Prostate gland (tissue), 2 donors: ENCODE results near the gene NAP1L4. TPM values are rescaled to one million over a fixed set of nuclear protein-coding genes. Genes with fewer than 3 reads are reported as not detected.

Experiments
- DNase-seq: peaks from one replicate; pipeline ENCODE4 v3.0.0-alpha.2; 2019; ENCODE audit warnings: low spot score
- H3K27ac ChIP-seq, 2 donors: fragments of 200-600 bp; sonication (generic); 2 replicates each; pipeline ENCODE4 v1.5.1; 2017 to 2019
- H3K27me3 ChIP-seq: fragments of 200-600 bp; sonication (generic); replicated peaks from 2 replicates; pipeline ENCODE4 v1.5.1; 2019; ENCODE audit not compliant: insufficient read depth
- H3K36me3 ChIP-seq, 2 donors: fragments of 200-600 bp; sonication (generic); 1 replicate in 1 of 2; 2 replicates in 1 of 2; pipeline versions ENCODE4 v1.5.1 to v1.8.1; 2017 to 2019
- H3K4me1 ChIP-seq: fragments of 200-600 bp; sonication (generic); replicated peaks from 2 replicates; pipeline ENCODE4 v1.5.1; 2019
- H3K4me3 ChIP-seq, 2 donors: fragments of 200-600 bp; sonication (generic); 2 replicates each; pipeline ENCODE4 v1.5.1; 2017 to 2019
- H3K9me3 ChIP-seq: fragments of 200-600 bp; sonication (generic); 2 replicates; pipeline ENCODE4 v1.5.1; 2017
- POLR2A ChIP-seq: fragments of 450-650 bp; IDR thresholded peaks from one replicate; pipeline ENCODE4 v1.6.1; 2016; ENCODE audit warnings: antibody characterized with exemption, mild to moderate bottlenecking
- POLR2AphosphoS5 ChIP-seq: sonication (generic); formaldehyde crosslinking; IDR thresholded peaks from one replicate; pipeline ENCODE4 v1.6.1; 2017; ENCODE audit warnings: antibody characterized with exemption
- WGBS: methylation state at CpG from one replicate; pipeline ENCODE4 v1.1.5; 2018; 5-methylcytosine and 5-hydroxymethylcytosine counted together
- intact Hi-C: fragments of 100-400 bp; cut with DNase I; formaldehyde crosslinking; loops from one replicate; pipeline ENCODE4 v1.14.2; 2022
- total RNA-seq, 2 donors: library from RNA; depleted of rRNA; stranded (reverse); fragments of >200 nt; gene quantifications; one replicate each; pipeline ENCODE4 v1.1.0, GENCODE V29; 2016
- TF ChIP-seq, protein P1 (sequence below), 4 experiments: fragments of 200-600 bp in 2 of 4; fragments of 450-650 bp in 2 of 4; sonication (generic) in 2 of 4; IDR thresholded peaks; 1 replicate in 3 of 4; 2 replicates in 1 of 4; pipeline ENCODE4 v1.5.1; 2016 to 2019; ENCODE audit warnings: antibody characterized with exemption in 4 of 4, mild to moderate bottlenecking in 2 of 4, moderate library complexity in 2 of 4

Gene NAP1L4
- total RNA-seq, 2 donors from 2014 or later, result 103 to 131 TPM

DNA sequence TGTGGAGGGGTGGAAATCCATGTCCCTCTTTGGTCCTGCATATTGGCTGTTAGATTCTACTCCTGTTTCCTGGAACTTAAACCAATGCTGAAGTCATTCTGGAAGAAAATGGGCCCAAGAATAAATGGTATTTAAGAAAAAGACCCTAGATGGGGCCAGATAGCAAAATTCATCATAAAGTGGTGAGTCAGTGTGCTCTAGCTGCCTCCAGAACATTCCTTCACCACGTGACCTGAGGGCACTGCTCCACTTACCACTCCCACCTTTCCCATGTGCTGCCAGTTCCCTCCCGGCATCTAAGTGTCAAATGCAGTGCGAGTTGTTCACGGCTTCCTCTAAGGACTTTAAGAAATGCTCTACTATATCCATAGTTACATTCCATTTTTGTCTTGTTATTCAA, 30.9 kb upstream of the NAP1L4 start:
- no peaks in the 10 kb centered on the region for H3K27me3 ChIP-seq
- no peaks in the 10 kb centered on the region for H3K9me3 ChIP-seq
- TF ChIP-seq POLR2AphosphoS5 (no peak), POLR2A (no peak)
- TF ChIP-seq, protein P1, sequence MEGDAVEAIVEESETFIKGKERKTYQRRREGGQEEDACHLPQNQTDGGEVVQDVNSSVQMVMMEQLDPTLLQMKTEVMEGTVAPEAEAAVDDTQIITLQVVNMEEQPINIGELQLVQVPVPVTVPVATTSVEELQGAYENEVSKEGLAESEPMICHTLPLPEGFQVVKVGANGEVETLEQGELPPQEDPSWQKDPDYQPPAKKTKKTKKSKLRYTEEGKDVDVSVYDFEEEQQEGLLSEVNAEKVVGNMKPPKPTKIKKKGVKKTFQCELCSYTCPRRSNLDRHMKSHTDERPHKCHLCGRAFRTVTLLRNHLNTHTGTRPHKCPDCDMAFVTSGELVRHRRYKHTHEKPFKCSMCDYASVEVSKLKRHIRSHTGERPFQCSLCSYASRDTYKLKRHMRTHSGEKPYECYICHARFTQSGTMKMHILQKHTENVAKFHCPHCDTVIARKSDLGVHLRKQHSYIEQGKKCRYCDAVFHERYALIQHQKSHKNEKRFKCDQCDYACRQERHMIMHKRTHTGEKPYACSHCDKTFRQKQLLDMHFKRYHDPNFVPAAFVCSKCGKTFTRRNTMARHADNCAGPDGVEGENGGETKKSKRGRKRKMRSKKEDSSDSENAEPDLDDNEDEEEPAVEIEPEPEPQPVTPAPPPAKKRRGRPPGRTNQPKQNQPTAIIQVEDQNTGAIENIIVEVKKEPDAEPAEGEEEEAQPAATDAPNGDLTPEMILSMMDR (IDR thresholded peaks at IDR 0.05), result no peak
- H3K36me3 ChIP-seq, result no peaks in the 10 kb centered on the region
- no peak for DNase-seq
- no peak overlapping the region for H3K27ac ChIP-seq
- intact Hi-C loops, result no loop called here
- H3K4me1 ChIP-seq, result peaks cover 3% of the 10 kb centered on the region
- 78% methylated on average over 4 of the region's 4 CpGs for WGBS
- H3K4me3 ChIP-seq, result no peak overlapping the region

DNA sequence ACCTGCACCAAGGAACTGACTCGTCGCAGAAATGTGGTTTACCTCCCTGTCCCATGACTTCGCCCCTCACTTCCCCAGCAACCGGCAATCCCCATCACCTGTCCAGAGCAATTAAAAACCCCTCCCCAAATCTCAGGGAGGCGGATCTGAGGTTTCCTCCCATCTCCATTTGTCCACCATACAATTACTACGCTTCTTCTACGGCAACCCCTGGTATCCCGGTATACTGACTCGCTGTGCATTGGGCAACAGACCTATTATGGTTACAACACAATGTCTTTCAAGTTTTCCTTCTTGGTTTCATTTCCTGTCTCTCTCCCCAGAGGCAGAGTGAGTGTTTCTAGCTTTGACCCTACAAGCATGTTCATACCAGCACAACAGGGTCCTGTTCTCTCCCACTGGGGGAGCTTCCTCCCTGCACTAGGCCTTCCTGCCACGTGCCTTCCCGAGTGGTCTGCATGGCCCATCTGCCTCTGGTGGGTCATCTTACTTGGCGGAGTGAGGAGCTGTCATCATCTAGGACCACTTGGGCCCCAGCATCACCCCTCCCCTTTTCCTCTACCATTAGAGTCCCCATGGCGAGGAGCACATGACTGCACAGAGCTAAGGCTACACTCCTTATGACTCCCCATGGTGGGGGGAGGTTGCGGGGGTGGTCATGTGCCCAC, 30.3 kb upstream of the NAP1L4 start:
- H3K27ac ChIP-seq, result no peak overlapping the region
- no peak overlapping the region for H3K4me3 ChIP-seq
- peaks cover 3% of the 10 kb centered on the region for H3K4me1 ChIP-seq
- H3K36me3 ChIP-seq, result no peaks in the 10 kb centered on the region
- no peak for DNase-seq
- no peaks in the 10 kb centered on the region for H3K27me3 ChIP-seq
- no peaks in the 10 kb centered on the region for H3K9me3 ChIP-seq
- TF ChIP-seq POLR2A (no peak), POLR2AphosphoS5 (no peak)
- TF ChIP-seq, protein P1 (IDR thresholded peaks at IDR 0.05), result no peak
- intact Hi-C loops, result no loop called here
- WGBS, result 86% methylated on average over 14 of the region's 14 CpGs

DNA sequence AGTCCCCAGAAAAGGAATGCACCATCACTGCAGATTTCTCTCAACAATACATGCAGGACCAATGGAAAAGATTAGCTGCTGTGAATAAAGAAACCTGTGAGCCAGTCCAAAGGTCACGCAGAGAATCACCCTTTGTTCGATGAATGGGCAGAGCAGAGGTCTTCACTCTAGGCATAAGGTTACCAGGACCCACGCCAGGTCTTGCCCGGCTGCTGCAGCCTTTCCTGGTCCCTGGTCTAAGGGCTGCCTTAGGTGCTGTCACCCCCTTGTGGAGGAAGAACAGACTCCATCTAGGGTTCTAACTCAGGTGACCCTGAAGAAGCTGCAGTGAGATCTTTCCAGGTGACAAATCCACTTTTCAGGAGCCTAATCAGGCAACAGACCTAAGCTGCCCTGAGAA, 29.0 kb upstream of the NAP1L4 start:
- H3K27ac ChIP-seq, result no peak overlapping the region
- no peaks in the 10 kb centered on the region for H3K27me3 ChIP-seq
- no peak overlapping the region for H3K4me3 ChIP-seq
- H3K36me3 ChIP-seq, result peaks cover 0 to 4% of the 10 kb centered on the region in 2 donors
- TF ChIP-seq, protein P1 (IDR thresholded peaks at IDR 0.05), result peak; percentile 27 to 76 (median 68)
- TF ChIP-seq POLR2A (no peak), POLR2AphosphoS5 (peak; percentile 12)
- peaks cover 3% of the 10 kb centered on the region for H3K4me1 ChIP-seq
- intact Hi-C loops, result no loop called here
- peak; percentile 47 for DNase-seq
- no peaks in the 10 kb centered on the region for H3K9me3 ChIP-seq
- 27% methylated on average over 4 of the region's 4 CpGs for WGBS

DNA sequence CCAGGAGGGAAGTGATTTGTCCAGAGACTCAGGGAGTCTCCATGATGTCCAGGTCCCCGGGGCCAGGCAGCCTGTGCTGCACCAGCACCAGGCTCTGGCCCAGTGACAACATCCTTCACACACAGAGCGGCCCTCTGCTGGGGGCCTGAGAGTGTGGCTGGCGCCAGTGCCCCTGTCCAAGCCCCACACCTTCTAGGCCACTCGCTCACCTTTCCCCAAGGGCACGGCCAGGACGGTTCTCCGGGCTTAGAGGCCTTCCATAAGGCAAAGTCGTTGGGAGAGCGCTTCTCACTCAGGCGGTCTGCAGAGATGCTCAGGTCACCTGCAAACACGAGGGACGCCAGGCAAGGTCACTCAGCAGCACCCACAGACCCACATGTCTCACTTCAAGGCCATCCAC, 27.9 kb upstream of the NAP1L4 start:
- no peaks in the 10 kb centered on the region for H3K9me3 ChIP-seq
- H3K27me3 ChIP-seq, result no peaks in the 10 kb centered on the region
- peaks cover 3 to 4% of the 10 kb centered on the region in 2 donors for H3K36me3 ChIP-seq
- H3K4me3 ChIP-seq, result no peak overlapping the region
- intact Hi-C loops, result no loop called here
- peaks cover 3% of the 10 kb centered on the region for H3K4me1 ChIP-seq
- no peak for DNase-seq
- TF ChIP-seq POLR2AphosphoS5, result no peak
- no peak for TF ChIP-seq POLR2A
- TF ChIP-seq, protein P1 (IDR thresholded peaks at IDR 0.05), result no peak
- WGBS, result 94% methylated on average over 12 of the region's 12 CpGs
- no peak overlapping the region for H3K27ac ChIP-seq

DNA sequence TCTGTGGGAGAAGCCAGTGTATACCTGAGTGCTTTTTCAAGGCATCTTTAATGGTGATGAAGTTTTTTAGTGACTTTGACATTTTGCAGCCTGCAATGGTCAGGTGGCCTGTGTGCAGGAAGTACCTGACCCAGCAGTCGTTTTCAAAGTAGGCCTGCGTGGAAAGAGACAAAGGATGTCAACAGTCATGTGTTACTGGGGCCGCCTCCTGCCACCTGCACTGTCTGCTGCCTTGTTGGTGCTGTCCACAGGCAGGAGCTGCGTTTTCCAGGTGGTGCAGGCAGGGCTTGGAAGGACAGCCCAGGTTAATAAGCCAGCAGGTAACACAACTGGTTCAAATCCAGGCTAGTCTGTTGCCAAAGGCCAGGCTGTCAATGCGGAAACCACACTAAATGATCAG, 26.5 kb upstream of the NAP1L4 start:
- H3K27me3 ChIP-seq, result no peaks in the 10 kb centered on the region
- 80% methylated on average over 5 of the region's 5 CpGs for WGBS
- TF ChIP-seq, protein P1 (IDR thresholded peaks at IDR 0.05), result no peak
- TF ChIP-seq POLR2AphosphoS5, result no peak
- peaks cover 3% of the 10 kb centered on the region for H3K4me1 ChIP-seq
- no peak for DNase-seq
- H3K36me3 ChIP-seq, result peaks cover 3 to 4% of the 10 kb centered on the region in 2 donors
- H3K9me3 ChIP-seq, result no peaks in the 10 kb centered on the region
- intact Hi-C loops, result no loop called here
- H3K4me3 ChIP-seq, result no peak overlapping the region
- no peak overlapping the region for H3K27ac ChIP-seq
